Measurements from ENCODE around the gene ZYG11B.
"Not testable (repeated sequence)": the region's sequence is repeated elsewhere in the genome, so short reads cannot be mapped to it uniquely, and the experiment has no call there.

The ZYG11B gene

DNA sequence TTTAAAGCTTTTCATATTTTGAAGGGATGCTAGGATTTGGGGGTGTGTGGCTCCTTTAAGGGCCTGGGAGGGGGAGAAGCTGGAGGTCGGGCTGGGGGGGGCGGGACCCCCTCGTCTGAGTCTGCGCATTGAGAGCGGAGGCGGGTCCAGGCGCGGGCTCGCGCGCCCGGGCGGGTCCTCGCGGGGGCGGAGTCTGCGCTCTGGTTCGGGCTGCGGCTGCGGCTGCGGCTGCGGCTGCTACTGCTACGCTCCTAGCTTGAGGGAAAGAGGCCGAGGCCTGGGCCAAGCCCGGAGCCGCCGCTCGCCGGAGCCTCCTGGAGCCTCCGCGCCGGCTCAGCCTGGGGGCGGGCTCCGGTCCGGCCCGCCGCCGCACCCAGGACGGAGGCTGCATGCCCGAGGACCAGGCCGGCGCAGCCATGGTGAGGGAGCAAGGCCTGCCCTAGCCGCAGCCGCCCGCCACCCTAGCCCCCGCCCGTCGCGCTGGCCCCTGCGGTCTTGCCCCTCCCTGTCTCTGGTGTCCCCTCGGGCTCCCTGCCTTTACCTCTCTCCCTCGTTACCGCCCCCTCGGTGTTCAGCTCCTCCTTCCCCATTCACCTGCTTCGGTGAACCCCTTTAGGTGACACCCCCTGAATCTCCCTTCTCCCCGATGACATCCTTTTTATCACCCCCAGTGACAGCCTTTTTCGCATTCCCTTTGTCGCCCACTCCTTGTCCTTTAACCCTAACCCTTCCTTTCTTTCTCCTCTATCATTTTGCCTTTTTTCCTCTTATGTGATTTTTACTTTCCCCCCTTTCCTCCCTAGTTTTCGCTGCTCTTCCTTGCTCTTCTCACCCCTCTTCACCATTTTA lies at the start of gene ZYG11B:
Gene ZYG11B (plus strand): TSS at position 189 of the 849 bp plus-strand sequence. CDS start 201 bp downstream, at position 390.
- peak; percentile 99 for DNase-seq (ENCODE audit: low spot score)

GRCh38 chr1:52677076-52677806 lies 49.0 kb upstream of the ZYG11B start:
- no peak for DNase-seq (ENCODE audit: low spot score)

- DNase-seq (ENCODE audit: low spot score): no peak
Measured at GRCh38 chr1:52679048-52679447, 47.2 kb upstream of the ZYG11B start.

DNA sequence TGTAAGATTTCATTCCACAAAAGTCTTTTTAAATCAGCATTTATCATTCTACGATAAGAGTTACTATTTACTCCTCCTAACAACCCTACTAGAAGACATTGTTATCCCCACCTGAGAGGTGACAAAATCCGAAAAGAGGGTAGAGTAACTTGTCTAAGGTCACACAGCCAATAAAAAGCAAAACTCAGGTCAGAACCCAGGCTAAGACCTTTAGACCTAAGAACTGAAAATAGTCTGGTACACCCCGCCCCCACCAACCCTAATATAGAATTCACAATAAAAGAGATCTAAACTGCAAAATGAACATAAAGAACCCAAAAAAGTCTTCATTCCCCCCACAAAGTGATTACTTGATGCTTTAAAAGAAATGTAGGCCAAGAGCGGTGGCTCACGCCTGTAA lies 46.8 kb upstream of the ZYG11B start:
- no peak for DNase-seq (ENCODE audit: low spot score)

DNA sequence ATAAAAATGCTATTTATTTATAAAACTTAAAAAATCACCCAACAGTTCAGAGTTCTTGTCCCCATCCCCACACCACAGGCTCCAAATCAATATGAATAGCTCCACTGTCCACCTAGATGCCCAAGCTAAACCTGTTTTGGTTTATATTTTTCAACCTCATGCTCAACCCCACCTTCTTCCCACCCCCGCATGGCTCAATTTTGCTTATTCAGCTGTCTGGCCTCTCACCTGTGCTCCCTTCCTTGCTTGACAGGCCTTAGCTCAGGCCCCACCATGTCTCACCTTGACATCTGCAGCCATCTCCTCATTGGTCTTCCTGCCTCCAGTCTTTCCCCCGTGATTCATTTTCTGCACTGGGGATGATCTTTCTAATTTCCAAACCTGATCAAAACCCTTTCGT lies 45.9 kb upstream of the ZYG11B start:
- DNase-seq (ENCODE audit: low spot score): no peak

DNA sequence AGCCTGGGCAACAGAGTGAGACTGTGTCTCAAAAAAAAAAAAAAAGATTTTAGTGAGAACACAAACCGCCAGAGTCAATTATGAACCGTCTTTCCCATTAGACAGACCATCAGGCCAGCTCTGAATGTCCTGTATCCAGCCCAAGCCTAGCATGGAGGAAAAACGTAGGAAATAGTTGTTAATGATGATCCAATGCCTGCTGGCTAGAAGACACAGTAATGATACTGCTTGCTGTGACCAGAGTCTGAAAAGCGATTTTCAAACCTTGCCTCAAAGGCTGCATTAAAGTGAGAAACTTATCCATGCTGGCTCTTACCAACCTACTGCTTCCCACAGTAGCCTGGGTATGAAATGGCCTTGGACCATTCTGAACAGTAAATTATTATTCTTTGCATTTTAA lies 45.1 kb upstream of the ZYG11B start:
- DNase-seq (ENCODE audit: low spot score): no peak

GRCh38 chr1:52683367-52683940 lies 42.8 kb upstream of the ZYG11B start:
- DNase-seq (ENCODE audit: low spot score): no peak

DNA sequence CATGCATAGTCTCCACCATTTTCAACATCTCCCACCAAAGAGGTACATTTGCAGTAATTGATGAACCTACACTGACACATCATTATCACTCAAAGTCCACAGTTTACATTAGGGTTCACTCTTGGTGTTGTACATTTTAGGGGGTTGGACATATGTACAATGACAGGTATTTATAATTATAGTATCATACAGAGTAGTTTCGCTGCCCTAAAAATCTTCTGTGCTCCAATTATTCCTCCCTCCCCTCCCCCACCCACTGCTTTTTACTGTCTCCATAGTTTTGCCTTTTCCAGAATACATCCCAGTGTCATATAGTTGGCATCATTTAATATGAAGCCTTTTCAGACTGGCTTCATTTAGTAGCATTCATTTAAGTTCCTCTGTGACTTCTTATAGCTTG lies 41.7 kb upstream of the ZYG11B start:
- no peak for DNase-seq (ENCODE audit: low spot score)

DNA sequence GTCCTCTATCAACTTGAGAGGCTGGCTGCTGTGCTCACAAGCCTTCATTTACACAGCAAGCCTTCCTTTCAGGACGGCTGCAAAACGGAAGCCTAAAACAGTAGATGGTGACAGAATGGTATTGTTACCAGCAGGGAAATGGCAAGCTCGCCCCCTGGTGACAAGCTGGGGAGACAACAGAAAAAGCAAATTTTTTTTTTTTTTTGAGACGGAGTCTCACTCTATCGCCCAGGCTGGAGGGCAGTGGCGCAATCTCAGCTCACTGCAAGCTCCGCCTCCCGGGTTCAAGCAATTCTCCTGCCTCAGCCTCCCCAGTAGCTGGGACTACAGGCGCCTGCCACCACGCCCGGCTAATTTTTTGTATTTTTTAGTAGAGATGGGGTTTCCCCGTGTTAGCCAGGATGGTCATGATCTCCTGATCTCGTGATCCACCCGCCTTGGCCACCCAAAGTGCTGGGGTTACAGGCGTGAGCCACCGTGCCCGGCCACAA lies 39.9 kb upstream of the ZYG11B start:
- DNase-seq (ENCODE audit: low spot score): peak; percentile 62

DNA sequence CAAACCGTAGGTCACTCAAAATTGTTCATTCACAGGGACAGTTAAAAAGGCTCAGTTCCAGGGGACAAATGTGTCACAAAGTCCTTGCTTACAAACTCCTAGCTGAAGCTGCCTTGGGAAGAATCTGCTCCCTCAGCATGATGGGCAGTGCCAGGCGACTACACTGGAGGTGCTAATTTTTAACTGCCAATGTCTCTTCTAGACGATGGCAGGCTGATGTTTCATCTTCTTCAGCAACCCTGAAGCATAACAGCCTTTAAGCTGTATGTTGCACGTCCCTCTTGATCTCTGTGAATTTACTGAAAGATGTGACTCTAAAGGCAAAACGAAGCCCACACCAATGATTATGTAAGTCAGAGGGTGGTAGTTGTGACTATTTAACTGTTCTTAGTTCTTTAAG lies 39.4 kb upstream of the ZYG11B start:
- DNase-seq (ENCODE audit: low spot score): no peak

DNA sequence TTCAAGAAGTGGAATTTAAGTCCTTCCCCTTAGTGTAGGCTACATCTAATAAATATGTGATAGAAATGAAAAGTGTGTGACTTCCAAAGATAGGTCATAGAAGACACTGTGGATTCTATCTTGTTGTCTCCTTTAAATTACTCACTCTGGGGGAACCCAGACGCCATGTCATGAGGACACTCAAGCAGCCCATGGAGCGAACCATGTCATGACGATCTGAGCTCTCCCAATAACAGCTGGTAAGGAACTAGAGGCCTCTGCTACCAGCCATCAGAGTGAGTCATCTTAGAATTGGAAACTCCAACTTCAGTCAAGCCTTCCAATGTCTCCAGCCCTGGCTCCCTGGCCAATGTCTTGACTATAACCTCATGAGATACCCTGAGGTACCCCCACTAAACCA lies 34.4 kb upstream of the ZYG11B start:
- no peak for DNase-seq (ENCODE audit: low spot score)

DNA sequence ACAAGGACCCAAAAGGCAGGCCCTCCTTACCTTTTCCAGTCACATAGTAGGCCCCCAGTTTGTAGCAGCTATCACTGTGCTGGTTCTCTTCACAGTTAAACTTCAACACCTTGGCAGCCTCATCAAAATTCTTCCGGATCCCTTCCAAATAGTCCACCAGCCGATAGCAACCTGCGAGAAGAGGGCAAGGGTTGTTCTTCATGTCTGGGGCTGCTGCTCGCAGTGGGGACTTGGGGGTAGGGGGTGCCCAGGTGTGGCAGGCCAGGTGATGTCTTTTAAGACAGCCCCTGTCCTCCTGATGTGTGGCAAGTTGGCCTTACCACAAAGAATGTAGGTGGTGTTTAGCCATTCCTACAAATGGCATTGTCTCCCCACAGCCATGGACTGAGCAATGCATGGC lies 33.6 kb upstream of the ZYG11B start:
- no peak for DNase-seq (ENCODE audit: low spot score)

- not testable (repeated sequence) for DNase-seq (ENCODE audit: low spot score)
Measured at GRCh38 chr1:52693351-52693750, 32.9 kb upstream of the ZYG11B start.

- DNase-seq (ENCODE audit: low spot score): no peak
Measured at GRCh38 chr1:52693843-52694242, 32.4 kb upstream of the ZYG11B start.

- no peak for DNase-seq (ENCODE audit: low spot score)
Measured at GRCh38 chr1:52695627-52696026, 30.6 kb upstream of the ZYG11B start.

GRCh38 chr1:52697795-52698674 lies 28.2 kb upstream of the ZYG11B start, which contains the start of gene COA7:
Gene COA7 (minus strand): TSS chr1:52698347. CDS start chr1:52698326, 21 bp downstream.
- peak; percentile 86 for DNase-seq (ENCODE audit: low spot score)

DNA sequence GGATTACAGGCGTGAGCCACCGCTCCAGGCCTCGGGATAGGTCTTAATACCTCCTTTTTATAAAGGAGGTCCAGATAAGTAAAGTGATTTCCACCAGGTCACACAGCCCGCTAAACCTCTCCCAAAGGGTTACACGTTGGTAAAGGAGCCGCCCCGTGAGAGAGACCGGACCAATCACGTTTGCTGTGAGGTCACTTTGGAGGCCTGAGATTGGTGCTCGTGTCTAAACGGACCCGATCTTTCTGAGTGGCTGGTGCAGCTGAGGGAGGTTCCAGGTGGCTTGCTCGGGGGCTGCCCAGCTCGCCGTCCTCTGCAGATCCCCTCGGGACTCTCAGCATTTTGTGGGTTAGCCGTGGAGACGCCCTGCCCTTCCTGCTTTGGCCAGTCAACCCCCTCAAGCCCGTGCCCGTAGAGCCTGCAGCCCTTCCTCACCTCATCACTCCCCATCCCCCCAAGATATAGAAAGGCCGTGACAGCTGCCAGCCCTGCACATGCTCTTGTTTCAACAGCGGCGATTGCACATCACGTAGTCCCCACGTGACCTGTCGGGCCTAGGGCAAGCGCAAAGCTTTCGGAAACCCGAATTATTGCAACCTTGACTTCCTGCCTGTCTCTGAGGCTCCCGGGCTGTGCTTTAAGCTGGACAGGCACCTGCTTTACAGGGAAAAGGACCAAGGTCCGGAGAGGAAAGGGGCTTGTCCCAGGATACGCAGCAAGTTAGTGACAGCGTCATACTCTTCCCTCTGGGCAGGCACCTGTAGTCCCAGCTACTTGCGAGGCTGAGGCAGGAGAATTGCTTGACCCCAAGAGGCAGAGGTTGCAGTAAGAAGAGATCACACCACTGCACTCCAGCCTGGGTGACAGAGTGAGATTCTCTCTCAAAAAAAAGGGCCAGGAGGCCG lies 23.1 kb upstream of the ZYG11B start:
- DNase-seq (ENCODE audit: low spot score): peak; percentile 85

DNA sequence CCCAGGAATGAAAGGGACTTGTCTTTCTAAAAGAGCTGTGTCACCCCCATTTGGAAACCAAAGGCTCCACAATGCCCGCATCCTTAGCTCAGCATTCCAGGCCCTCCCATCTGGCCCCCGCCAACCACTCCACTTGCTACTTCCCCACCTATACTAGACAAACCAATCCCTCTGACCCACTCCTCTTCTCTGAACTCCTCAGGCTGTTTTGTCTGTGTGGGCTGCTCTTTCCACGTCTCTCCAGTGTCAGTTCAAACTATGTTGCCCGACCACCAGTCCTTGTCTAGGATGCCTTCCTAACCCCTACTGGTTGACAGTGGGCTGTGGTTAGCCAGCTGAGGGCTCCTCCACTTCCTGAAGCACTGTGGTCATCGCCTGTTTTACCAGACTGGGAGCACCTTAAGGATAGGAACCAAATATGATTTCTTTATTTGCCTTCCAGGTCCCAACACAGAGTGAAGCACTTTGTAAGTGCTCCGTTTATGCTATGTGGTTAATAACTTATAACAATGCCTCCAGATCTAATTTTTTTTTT lies 20.1 kb upstream of the ZYG11B start:
- DNase-seq (ENCODE audit: low spot score): no peak

GRCh38 chr1:52706941-52707926 lies 19.0 kb upstream of the ZYG11B start:
- no peak for DNase-seq (ENCODE audit: low spot score)
